MCF 10A (cell line): Measurements from ENCODE around the gene SIX5. TPM values are rescaled to one million over a fixed set of nuclear protein-coding genes. Genes with fewer than 3 reads are reported as not detected.

Experiments
- BruUV-seq: library from RNA; stranded (reverse); fragments of 400-500 nt; replicated peaks from 2 replicates; lab custom pipeline; 2021; lab: Mats Ljungman, UMichigan
- CTCF ChIA-PET: fragments of 300-600 bp; sonication (Branson Sonifier 250); formaldehyde crosslinking; extraction: SDS; loops from one replicate; lab custom pipeline; 2021; ENCODE audit warnings: antibody characterized with exemption, inconsistent platforms; lab: Yijun Ruan, JAX
- POLR2A ChIA-PET: fragments of 300-600, 350-650 bp; sonication (Branson Sonifier 250); formaldehyde crosslinking; extraction: SDS; loops from one replicate; lab custom pipeline; 2020; ENCODE audit warnings: antibody characterized with exemption, inconsistent platforms; lab: Yijun Ruan, JAX
- DNase-seq: peaks from one replicate; pipeline ENCODE4 v3.0.0-alpha.2; 2018; ENCODE audit not compliant: unreplicated experiment
- H3K27ac Mint-ChIP-seq: one replicate; pipeline ENCODE4 v1.8.0; 2022; ENCODE audit warnings: mild to moderate bottlenecking, low read depth, mixed read lengths; ENCODE audit not compliant: unreplicated experiment
- H3K27me3 Mint-ChIP-seq: one replicate; pipeline ENCODE4 v1.8.0; 2022; ENCODE audit warnings: mixed read lengths; ENCODE audit not compliant: insufficient read depth, unreplicated experiment
- H3K36me3 Mint-ChIP-seq: one replicate; pipeline ENCODE4 v1.8.0; 2022; ENCODE audit warnings: mild to moderate bottlenecking, moderate library complexity, mixed read lengths; ENCODE audit not compliant: insufficient read depth, unreplicated experiment
- H3K4me1 Mint-ChIP-seq: one replicate; pipeline ENCODE4 v1.8.0; 2022; ENCODE audit warnings: mixed read lengths; ENCODE audit not compliant: insufficient read depth, unreplicated experiment
- H3K4me3 Mint-ChIP-seq: one replicate; pipeline ENCODE4 v1.8.0; 2022; ENCODE audit warnings: mild to moderate bottlenecking, moderate library complexity, mixed read lengths; ENCODE audit not compliant: unreplicated experiment
- H3K9me3 Mint-ChIP-seq: one replicate; pipeline ENCODE4 v1.8.0; 2022; ENCODE audit warnings: mixed read lengths; ENCODE audit not compliant: unreplicated experiment
- intact Hi-C: fragments of 100-400 bp; cut with micrococcal nuclease; formaldehyde crosslinking; loops from 2 replicates; pipeline ENCODE4 v1.14.1; 2022
- total RNA-seq: library from RNA; stranded (reverse); gene quantifications from 2 replicates; pipeline ENCODE4 v1.2.3, GENCODE V29; 2022
- TF ChIP-seq, protein P1 (sequence below): fragments of 200-600 bp; IDR thresholded peaks from one replicate; pipeline ENCODE4 v1.8.0; 2022; ENCODE audit warnings: antibody characterized with exemption, mild to moderate bottlenecking; ENCODE audit not compliant: unreplicated experiment

SIX5 gene
- total RNA-seq, 1 experiment from 2014 or later, result 19.6 TPM

DNA sequence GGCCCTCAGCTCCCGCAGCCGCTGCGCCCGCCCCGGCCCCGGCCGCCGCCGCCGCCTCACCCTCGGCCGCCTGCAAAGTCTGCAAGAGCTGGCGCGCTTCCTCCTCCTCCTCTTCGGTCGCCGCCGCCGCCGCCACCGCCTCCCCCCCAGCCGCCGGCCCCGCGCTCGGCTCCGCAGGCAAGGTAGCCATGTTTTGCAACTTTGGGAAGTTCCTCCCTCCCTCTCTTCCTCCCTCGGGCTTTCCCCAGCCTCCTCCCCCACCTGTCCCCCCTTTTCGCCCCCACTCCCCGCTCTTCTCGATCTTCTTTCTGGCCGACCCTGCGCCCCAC is 433 bp downstream of the SIX5 start:
- peak overlapping the region; percentile 84 for H3K4me3 Mint-ChIP-seq
- POLR2A ChIA-PET, result interaction anchor here (0.6 to 5.9 kb wide), 21 partner anchors 9 to 1415 kb away, joined by 3 to 152 read pairs (median 8); partner anchors contain the start of genes DMPK, DMWD, FBXO46 and IRF2BP1
- no TSS peak for BruUV-seq
- H3K9me3 Mint-ChIP-seq, result no peaks in the 10 kb centered on the region
- DNase-seq, result peak; percentile 72
- peaks cover 43% of the 10 kb centered on the region for H3K36me3 Mint-ChIP-seq
- intact Hi-C loops, result no loop called here
- CTCF ChIA-PET, result interaction anchor here (0.6 to 2.3 kb wide), 9 partner anchors 14 to 76 kb away, joined by 3 to 20 read pairs (median 5); partner anchors contain the start of genes DMPK, FBXO46 and QPCTL
- H3K4me1 Mint-ChIP-seq, result peaks cover 12% of the 10 kb centered on the region
- H3K27me3 Mint-ChIP-seq, result no peaks in the 10 kb centered on the region
- peak overlapping the region; percentile 82 for H3K27ac Mint-ChIP-seq
- TF ChIP-seq, protein P1, sequence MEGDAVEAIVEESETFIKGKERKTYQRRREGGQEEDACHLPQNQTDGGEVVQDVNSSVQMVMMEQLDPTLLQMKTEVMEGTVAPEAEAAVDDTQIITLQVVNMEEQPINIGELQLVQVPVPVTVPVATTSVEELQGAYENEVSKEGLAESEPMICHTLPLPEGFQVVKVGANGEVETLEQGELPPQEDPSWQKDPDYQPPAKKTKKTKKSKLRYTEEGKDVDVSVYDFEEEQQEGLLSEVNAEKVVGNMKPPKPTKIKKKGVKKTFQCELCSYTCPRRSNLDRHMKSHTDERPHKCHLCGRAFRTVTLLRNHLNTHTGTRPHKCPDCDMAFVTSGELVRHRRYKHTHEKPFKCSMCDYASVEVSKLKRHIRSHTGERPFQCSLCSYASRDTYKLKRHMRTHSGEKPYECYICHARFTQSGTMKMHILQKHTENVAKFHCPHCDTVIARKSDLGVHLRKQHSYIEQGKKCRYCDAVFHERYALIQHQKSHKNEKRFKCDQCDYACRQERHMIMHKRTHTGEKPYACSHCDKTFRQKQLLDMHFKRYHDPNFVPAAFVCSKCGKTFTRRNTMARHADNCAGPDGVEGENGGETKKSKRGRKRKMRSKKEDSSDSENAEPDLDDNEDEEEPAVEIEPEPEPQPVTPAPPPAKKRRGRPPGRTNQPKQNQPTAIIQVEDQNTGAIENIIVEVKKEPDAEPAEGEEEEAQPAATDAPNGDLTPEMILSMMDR, result no peak

DNA sequence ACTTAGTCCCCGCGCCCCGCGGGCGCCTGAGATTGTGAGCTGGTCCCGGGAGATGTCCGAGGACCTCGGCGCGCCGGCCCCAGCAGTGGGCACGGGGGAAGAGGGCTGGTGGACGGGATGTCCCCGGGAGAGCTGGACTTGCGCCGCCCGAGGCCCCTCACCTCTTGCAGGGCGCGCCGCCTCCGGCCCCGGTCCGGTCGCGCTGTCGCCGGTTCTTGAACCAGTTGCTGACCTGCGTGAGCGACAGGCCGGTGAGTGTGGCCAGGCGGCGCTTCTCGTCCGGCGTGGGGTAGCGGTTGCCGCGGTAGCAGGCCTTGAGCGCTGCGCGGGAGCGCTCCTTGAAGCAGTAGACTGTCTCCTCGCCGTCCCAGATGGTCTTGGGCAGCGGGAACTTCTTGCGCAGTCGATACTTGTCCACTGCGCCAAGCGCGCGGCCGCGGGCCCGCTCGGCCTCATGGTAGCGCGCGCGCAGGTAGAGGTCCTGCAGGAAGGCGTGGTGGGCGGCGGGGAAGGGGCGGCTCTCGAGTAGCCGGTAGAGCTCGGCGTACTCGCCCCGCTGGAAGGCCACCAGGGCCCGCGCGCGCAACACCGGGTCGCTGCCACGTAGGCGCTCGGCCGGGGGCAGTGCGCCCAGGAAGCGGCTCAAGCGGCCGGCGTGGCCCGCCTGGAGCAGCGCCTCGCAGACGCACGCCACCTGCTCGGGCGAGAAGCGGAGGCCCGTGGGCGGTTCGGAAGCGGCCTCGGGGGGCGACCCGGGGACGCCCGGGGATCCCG is 984 bp downstream of the SIX5 start:
- Mint-ChIP-seq H3K4me1 (peaks cover 12% of the 10 kb centered on the region), H3K36me3 (peaks cover 43% of the 10 kb centered on the region), H3K4me3 (peak overlapping the region; percentile 84), H3K27ac (peak overlapping the region; percentile 82), H3K27me3 (no peaks in the 10 kb centered on the region), H3K9me3 (no peaks in the 10 kb centered on the region)
- TF ChIP-seq, protein P1, result no peak
- ChIA-PET CTCF (interaction anchor here (0.6 to 1.6 kb wide), 7 partner anchors 25 to 561 kb away, joined by 3 to 7 read pairs (median 5); partner anchors contain the start of gene DMWD), POLR2A (interaction anchor here (0.6 to 5.9 kb wide), 33 partner anchors 9 to 1415 kb away, joined by 3 to 152 read pairs (median 6); partner anchors contain the start of genes CCDC61, DMPK, DMWD and FBXO46)
- BruUV-seq, result no TSS peak
- DNase-seq, result peak; percentile 80
- intact Hi-C loops, result loop anchor here (1.0 kb wide), 1 partner anchor 51 kb away; no protein-coding TSS in a partner anchor

DNA sequence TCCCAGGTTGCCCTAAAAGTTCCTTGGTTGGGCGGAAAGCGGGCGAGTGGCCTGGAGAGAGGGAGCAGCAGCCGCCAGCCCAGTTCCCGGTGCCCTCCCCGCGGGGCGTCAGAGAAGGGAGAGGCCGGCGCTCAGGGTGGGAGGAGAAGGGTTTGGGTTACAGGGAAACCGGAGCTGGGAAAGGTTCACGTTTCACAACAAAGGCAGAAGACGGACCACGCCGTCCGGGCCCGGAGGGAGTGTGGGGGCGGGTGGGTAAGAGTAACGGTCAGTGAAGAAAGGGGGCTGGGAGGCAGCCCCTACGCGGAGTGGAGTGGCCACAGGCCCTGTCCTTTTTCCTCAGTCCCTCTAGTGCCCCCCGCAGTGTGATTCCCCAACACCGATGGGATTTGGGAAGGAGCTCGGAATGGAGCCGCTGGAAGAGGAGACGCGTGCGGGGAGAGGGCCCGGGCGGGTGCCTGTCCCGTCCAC is 1.6 kb downstream of the SIX5 start:
- no peaks in the 10 kb centered on the region for H3K27me3 Mint-ChIP-seq

More for the DNA sequence above, 1.6 kb downstream of the SIX5 start:
- ChIA-PET POLR2A (interaction anchor here (0.7 to 5.9 kb wide), 26 partner anchors 8 to 716 kb away, joined by 3 to 152 read pairs (median 6); partner anchors contain the start of genes CCDC61, DMPK, DMWD and FBXO46), CTCF (interaction anchor here (0.6 to 1.5 kb wide), 6 partner anchors 12 to 562 kb away, joined by 3 to 7 read pairs (median 4); partner anchors contain the start of gene DMWD)
- peaks cover 43% of the 10 kb centered on the region for H3K36me3 Mint-ChIP-seq
- peaks cover 12% of the 10 kb centered on the region for H3K4me1 Mint-ChIP-seq
- peak overlapping the region; percentile 82 for H3K27ac Mint-ChIP-seq
- TF ChIP-seq, protein P1, result no peak
- peak overlapping the region; percentile 84 for H3K4me3 Mint-ChIP-seq
- no TSS peak for BruUV-seq
- DNase-seq, result peak; percentile 96
- intact Hi-C loops, result loop anchor here (1.0 kb wide), 1 partner anchor 50 kb away; no protein-coding TSS in a partner anchor
- H3K9me3 Mint-ChIP-seq, result no peaks in the 10 kb centered on the region
